Left kidney (tissue), 2 donors: ENCODE results near the gene AKAP6. TPM values are rescaled to one million over a fixed set of nuclear protein-coding genes. Genes with fewer than 3 reads are reported as not detected.
"Not testable (repeated sequence)": the region's sequence is repeated elsewhere in the genome, so short reads cannot be mapped to it uniquely, and the experiment has no call there.

Experiments
- DNase-seq: peaks from one replicate; pipeline ENCODE4 v3.0.0-alpha.2; 2013
- polyA plus RNA-seq: library from polyadenylated mRNA; unstranded; fragments of 120-200 nt; gene quantifications from one replicate; pipeline ENCODE4 v1.2.1, GENCODE V29; 2013; ENCODE audit not compliant: insufficient read length

AKAP6 gene
- polyA plus RNA-seq, 1 donor = 2.9 TPM

GRCh38 chr14:32536175-32536574, 207.1 kb downstream of the AKAP6 start:
- DNase-seq = no peak

- no peak for DNase-seq
These were observed 208.1 kb downstream of the AKAP6 start for GRCh38 chr14:32537166-32537565.

- DNase-seq = no peak
These were observed 213.4 kb downstream of the AKAP6 start for GRCh38 chr14:32542507-32542906.

- DNase-seq = no peak
These were observed 216.0 kb downstream of the AKAP6 start for GRCh38 chr14:32545095-32545494.

GRCh38 chr14:32545506-32546210, 216.6 kb downstream of the AKAP6 start:
- no peak for DNase-seq

- DNase-seq = no peak
These were observed 217.1 kb downstream of the AKAP6 start for GRCh38 chr14:32546246-32546645.

GRCh38 chr14:32552766-32553165, 223.7 kb downstream of the AKAP6 start:
- DNase-seq = no peak

GRCh38 chr14:32559048-32559447, 229.9 kb downstream of the AKAP6 start:
- no peak for DNase-seq

- no peak for DNase-seq
These were observed 230.5 kb downstream of the AKAP6 start for GRCh38 chr14:32559590-32559989.

GRCh38 chr14:32560209-32560857, 231.2 kb downstream of the AKAP6 start:
- peak; percentile 66 for DNase-seq

- no peak for DNase-seq
These were observed 232.4 kb downstream of the AKAP6 start for GRCh38 chr14:32561520-32561919.

GRCh38 chr14:32564596-32564995, 235.5 kb downstream of the AKAP6 start:
- DNase-seq = no peak

GRCh38 chr14:32565256-32565655, 236.2 kb downstream of the AKAP6 start:
- no peak for DNase-seq

GRCh38 chr14:32567543-32568384, 238.7 kb downstream of the AKAP6 start:
- DNase-seq = no peak

- no peak for DNase-seq
These were observed 242.5 kb downstream of the AKAP6 start for GRCh38 chr14:32571551-32571950.

- DNase-seq = no peak
These were observed 243.1 kb downstream of the AKAP6 start for GRCh38 chr14:32571995-32572866.

- DNase-seq = no peak
These were observed 243.7 kb downstream of the AKAP6 start for GRCh38 chr14:32572867-32573150.

GRCh38 chr14:32574269-32574668, 245.2 kb downstream of the AKAP6 start:
- no peak for DNase-seq

GRCh38 chr14:32576088-32576795, 247.1 kb downstream of the AKAP6 start:
- DNase-seq = peak; percentile 60

GRCh38 chr14:32576977-32577376, 247.9 kb downstream of the AKAP6 start:
- no peak for DNase-seq

- no peak for DNase-seq
These were observed 249.1 kb downstream of the AKAP6 start for GRCh38 chr14:32578181-32578580.

GRCh38 chr14:32583427-32583826, 254.3 kb downstream of the AKAP6 start:
- not testable (repeated sequence) for DNase-seq
